Activated T-helper 17 cell treated with anti-CD3 and anti-CD28 coated beads, Interleukin-2, amount 50 U/mL, for 72 hours (primary cell): ENCODE measurements around the gene PRSS8. TPM values are rescaled to one million over a fixed set of nuclear protein-coding genes. Genes with fewer than 3 reads are reported as not detected.
"Not testable (repeated sequence)": the region's sequence is repeated elsewhere in the genome, so short reads cannot be mapped to it uniquely, and the experiment has no call there.

Experiments
- ATAC-seq: fragments of 150-1000 bp; cut with Tn5 transposase; replicated peaks from 2 replicates; pipeline ENCODE4 v1.10.0; 2021; ENCODE audit warnings: mild to moderate bottlenecking, moderate library complexity
- H3K27ac Mint-ChIP-seq: one replicate; pipeline ENCODE4 v1.8.0; 2022; ENCODE audit warnings: mixed read lengths
- H3K27me3 Mint-ChIP-seq: one replicate; pipeline ENCODE4 v1.8.0; 2022; ENCODE audit warnings: mixed read lengths
- H3K36me3 Mint-ChIP-seq: one replicate; pipeline ENCODE4 v1.8.0; 2022; ENCODE audit warnings: low read depth, mild to moderate bottlenecking, mixed read lengths
- H3K4me1 Mint-ChIP-seq: one replicate; pipeline ENCODE4 v1.8.0; 2022; ENCODE audit warnings: mixed read lengths
- H3K4me3 Mint-ChIP-seq: one replicate; pipeline ENCODE4 v1.8.0; 2022; ENCODE audit warnings: mild to moderate bottlenecking, mixed read lengths
- H3K9me3 Mint-ChIP-seq: one replicate; pipeline ENCODE4 v1.8.0; 2022; ENCODE audit warnings: mixed read lengths
- total RNA-seq, 2 donors: library from RNA; stranded (reverse); gene quantifications; one replicate each; pipeline ENCODE4 v1.2.3, GENCODE V29; 2022

Gene PRSS8
- total RNA-seq, 2 donors from 2014 or later, result not detected

DNA sequence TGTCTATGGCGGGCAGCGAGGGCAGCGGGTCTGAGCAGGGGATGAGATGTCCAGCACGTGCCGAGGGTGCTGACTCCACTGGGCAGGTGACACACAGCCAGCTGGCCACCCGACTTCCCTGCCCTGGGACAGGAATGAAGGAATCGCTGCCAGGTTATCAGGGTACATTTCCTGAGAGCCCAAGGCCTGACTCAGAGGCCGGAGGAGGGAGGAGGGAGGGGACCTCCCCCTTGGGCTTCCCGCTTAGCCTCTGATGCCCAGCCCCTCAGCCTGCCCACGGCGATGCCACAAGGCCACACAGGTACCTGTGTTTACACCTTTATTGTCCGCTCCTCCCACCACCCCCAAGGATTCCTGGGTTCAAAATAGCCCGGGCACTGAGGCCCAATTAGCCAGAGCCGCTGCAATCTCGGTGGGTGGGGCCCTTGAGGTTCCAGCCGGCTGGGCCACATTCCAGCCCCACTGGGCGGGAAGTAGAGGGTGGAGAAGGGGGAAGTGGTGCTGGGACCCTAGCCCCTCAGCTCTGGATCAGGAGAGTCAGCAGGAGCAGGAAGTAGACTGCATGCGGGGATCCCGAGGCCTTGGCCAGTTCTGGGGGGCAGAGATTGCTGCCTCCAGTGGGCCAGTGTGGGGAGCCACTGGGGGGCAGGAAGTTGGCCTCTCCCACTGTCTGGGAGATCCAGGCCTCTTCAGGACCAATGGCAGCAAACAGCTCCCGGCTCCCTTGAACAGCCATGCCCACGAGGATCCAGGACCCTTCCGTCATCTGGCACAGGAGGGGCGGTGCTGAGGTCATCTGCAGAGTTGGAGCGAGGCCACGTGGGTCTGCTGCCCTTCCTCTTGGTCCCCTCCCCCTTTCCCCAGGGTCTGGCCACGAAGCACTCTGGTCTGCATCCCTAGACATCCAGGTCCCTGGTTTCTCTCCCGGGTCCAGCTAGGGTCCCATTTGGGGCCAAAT lies 3.4 kb upstream of the PRSS8 start:
- peak overlapping the region; percentile 63 for H3K27ac Mint-ChIP-seq
- H3K9me3 Mint-ChIP-seq, result no peaks in the 10 kb centered on the region
- no peaks in the 10 kb centered on the region for H3K27me3 Mint-ChIP-seq
- no peak for ATAC-seq
- H3K4me3 Mint-ChIP-seq, result no peak overlapping the region
- H3K4me1 Mint-ChIP-seq, result peaks cover 9% of the 10 kb centered on the region
- H3K36me3 Mint-ChIP-seq, result no peaks in the 10 kb centered on the region

DNA sequence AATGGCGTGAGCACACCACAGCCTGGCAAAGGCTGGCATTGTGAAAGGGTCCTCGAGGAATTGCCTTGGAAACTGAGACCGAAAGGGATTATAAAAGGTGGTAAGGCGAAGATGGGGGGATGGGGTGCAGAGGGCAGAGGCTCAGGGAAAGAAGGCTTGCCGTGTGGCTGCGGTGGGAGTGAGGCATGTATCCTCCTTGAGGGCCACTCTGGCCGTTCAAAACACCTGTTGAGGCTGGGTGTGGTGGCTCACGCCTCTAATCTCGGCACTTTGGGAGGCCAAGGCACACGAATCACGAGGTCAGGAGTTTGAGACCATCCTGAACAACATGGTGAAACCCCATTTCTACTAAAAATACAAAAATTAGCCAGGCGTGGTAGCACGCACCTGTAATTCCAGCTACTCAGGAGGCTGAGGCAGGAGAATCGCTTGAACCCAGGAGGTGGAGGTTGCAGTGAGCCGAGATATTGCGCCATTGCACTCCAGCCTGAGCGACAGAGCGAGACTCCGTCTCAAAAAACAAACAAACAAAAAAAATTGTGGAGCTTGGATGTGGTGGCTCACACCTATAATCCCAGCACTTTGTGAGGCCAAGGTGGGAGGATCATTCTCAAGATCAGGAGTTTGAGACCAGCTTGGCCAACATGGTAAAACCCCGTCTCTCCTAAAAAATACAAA lies 1.4 kb upstream of the PRSS8 start:
- H3K4me3 Mint-ChIP-seq, H3K4me1 Mint-ChIP-seq, ATAC-seq, H3K9me3 Mint-ChIP-seq, H3K27ac Mint-ChIP-seq, H3K27me3 Mint-ChIP-seq, H3K36me3 Mint-ChIP-seq: not testable (repeated sequence)

DNA sequence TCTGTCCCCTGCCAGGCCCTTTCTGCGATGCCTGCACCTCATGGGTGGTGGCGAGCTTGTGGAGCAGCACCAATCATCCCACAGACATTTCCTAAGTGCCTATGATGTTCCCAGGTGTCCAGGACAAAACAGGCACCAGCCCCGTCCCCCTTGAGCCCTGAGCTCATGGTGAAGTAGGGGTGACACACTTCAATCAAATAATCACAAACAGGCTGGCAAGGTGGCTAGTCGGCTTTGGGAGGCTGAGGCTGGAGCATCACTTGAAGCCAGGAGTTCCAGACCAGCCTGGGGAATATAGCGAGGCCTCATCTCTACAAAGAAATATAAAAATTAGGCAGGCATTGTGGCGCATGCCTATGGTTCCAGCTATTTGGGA lies 748 bp upstream of the PRSS8 start:
- no peaks in the 10 kb centered on the region for H3K27me3 Mint-ChIP-seq
- H3K4me1 Mint-ChIP-seq, result peaks cover 3% of the 10 kb centered on the region
- no peak overlapping the region for H3K4me3 Mint-ChIP-seq
- H3K36me3 Mint-ChIP-seq, result peaks cover 3% of the 10 kb centered on the region
- H3K27ac Mint-ChIP-seq, result no peak overlapping the region
- H3K9me3 Mint-ChIP-seq, result no peaks in the 10 kb centered on the region
- no peak for ATAC-seq

DNA sequence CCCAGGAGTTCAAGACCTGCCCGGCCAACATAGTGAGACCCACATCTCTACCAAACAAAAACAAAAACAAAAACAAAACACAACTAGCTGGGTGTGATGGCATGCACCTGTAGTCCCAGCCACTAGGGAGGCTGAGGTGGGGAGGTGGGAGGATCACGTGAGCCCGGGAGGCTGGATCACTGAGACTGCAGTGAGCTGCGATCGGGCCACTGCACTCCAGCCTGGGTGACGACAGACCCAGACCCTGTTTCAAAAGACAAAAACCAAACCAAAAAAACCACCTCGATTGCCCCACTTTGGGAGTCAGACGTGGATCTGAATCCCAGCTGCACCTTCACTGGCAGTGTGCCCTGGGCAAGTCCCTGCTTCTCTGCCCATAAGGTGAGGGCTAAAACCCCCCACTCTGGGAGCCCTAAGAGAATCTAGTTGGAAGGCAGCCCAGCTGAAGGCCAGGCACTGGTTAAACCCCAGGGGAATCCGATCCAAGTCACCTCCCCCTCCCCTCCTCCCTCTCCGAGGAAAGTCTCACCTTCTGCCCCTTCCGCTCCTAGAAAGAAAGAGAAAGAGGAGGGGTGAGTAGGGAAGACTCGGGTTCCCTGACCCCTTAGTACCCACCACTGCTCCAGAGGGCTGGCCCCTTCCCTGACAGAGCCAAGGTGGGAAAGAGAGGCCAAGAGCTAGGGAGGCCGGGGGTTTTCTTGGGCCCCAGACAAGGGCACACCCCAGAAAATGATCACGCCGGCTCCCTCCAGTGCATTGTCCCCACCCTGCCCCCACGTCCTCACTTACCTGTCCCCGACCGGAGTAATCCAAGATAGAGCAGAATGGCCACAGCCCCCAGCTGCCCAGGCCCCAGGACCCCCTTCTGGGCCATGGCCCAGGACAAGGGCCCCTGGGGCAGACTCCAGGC lies 647 bp downstream of the PRSS8 start:
- no peak overlapping the region for H3K4me3 Mint-ChIP-seq
- no peak for ATAC-seq
- no peaks in the 10 kb centered on the region for H3K9me3 Mint-ChIP-seq
- peaks cover 13% of the 10 kb centered on the region for H3K36me3 Mint-ChIP-seq
- H3K4me1 Mint-ChIP-seq, result peaks cover 3% of the 10 kb centered on the region
- H3K27me3 Mint-ChIP-seq, result no peaks in the 10 kb centered on the region
- H3K27ac Mint-ChIP-seq, result no peak overlapping the region

DNA sequence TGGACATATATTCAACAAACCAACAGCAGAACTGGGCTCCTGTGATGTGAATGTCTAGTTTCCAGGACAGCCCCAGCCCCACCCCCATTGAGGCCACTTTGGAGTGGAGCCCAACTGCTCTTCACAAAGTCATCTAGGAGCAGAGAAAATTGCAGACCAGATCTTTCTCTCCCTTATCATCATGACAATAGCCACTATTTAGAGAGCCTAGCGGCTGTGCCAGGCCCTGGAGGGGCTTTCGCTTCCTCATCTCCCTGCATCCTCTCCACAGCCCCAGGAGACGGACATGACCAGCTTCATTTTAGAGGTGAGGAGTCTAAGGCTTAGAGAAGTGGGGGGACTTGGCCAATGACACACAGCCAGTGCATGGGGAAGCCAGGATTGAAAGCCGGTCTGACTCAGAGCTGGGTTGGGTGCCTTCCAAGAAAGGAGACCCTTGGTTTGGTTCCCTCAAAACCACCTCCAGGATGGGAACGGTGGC lies 1.4 kb downstream of the PRSS8 start:
- Mint-ChIP-seq H3K27ac (peak overlapping the region; percentile 18), H3K9me3 (no peaks in the 10 kb centered on the region), H3K27me3 (no peaks in the 10 kb centered on the region), H3K4me1 (peaks cover 3% of the 10 kb centered on the region), H3K36me3 (peaks cover 13% of the 10 kb centered on the region), H3K4me3 (no peak overlapping the region)
- ATAC-seq, result no peak

DNA sequence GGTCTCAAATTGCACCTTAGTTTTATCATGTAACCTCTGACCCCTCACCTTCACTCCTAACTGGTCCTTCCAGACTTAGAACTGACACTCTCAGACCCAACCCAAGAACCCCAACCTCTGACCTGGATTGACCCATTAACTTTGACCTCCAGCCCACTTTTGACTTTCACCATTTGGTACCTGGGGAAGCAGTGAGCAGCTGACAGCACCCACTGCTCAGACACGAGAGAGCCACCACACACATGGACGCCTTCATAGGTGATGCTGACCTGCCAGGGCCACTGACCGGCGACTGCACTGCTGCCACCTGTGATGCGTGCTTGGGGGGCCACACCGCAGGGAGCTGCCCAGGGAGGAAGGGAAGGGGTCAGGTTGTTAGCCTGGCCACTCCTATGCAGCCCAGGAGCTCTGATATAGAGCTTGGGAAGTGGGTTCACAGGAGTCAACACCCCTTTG lies 2.5 kb downstream of the PRSS8 start:
- no peaks in the 10 kb centered on the region for H3K9me3 Mint-ChIP-seq
- no peaks in the 10 kb centered on the region for H3K27me3 Mint-ChIP-seq
- peaks cover under 1% of the 10 kb centered on the region for H3K4me1 Mint-ChIP-seq
- H3K4me3 Mint-ChIP-seq, result no peak overlapping the region
- H3K27ac Mint-ChIP-seq, result peak overlapping the region; percentile 18
- ATAC-seq, result no peak
- peaks cover 13% of the 10 kb centered on the region for H3K36me3 Mint-ChIP-seq

DNA sequence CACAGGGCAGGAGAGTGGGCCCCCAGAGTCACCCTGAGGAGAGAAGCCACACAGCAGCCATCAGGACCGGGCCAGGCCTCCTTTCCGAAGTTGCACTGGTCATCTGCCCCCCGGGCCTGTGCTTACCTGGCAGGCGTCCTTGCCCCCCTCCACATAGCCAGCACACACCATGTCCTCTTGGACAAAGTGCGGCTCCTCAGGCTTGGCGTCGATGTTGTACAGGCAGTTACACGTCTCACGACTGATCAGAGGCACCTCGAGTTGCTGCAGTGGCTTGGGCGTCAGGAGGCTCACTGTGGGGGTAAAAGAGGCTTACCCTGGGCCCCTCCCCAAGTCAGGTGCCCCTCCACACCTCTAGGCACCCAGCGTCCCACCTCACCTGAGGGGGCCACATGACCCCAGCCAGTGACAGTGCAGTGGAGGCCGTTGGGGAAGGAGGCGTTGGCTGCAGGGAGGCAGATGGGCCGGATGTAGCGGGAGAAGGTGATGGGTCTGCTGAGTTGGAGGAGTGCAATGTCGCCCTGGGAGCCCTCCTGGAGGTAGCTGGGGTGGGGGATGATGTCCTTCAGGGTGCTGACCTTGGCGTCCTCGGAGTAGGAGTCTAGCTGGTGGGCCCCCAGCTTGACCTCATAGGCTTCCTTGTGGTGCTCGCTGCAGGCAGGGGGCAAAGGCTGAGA lies 3.1 kb downstream of the PRSS8 start:
- Mint-ChIP-seq H3K36me3 (peaks cover 19% of the 10 kb centered on the region), H3K4me3 (no peak overlapping the region), H3K4me1 (no peaks in the 10 kb centered on the region), H3K27ac (no peak overlapping the region), H3K9me3 (no peaks in the 10 kb centered on the region), H3K27me3 (no peaks in the 10 kb centered on the region)
- ATAC-seq, result no peak

DNA sequence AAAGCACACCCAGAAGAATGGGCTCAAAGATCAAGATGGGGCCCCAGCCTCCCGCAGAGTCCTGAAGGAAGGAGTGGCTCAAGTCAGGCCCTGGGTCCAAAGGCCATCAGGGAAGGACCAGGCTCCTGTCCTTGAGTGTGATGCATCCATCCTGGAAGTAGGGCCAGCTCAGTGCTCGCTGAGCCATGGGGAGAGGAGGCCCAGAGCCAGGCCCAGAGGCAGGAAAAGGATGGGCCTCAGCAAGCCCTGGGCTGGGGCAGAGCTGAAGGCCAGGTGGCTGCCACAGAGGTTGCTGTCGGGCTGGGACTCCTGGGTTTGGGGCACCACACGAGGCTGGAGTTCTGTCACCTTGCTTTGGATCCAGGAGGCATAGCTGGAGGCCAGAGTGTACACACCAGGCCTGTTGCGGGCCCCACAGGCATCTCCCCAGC lies 3.7 kb downstream of the PRSS8 start:
- Mint-ChIP-seq H3K27me3 (no peaks in the 10 kb centered on the region), H3K36me3 (peaks cover 22% of the 10 kb centered on the region), H3K4me1 (no peaks in the 10 kb centered on the region), H3K27ac (no peak overlapping the region), H3K9me3 (no peaks in the 10 kb centered on the region), H3K4me3 (no peak overlapping the region)
- no peak for ATAC-seq

DNA sequence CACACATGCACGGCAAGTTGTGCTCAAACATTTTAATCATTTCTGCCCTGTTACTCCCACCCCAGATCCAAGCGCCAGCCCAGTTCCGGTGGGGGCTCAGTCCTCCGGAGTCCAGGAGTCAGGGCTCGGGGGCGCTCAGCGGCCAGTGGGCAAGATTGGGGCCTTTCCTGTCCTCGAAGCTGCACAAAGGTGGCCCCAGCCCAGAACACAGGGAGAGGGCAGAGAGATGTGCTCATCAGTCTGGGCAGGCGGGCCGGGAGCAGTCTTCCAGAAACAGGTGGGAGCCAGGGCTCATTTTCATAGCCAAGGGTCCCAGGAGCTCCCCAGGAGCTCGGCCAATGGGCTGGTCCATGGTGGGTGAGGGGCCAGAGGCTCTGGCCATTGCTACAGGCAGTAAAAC lies 4.1 kb downstream of the PRSS8 start:
- no peaks in the 10 kb centered on the region for H3K4me1 Mint-ChIP-seq
- H3K4me3 Mint-ChIP-seq, result no peak overlapping the region
- no peak for ATAC-seq
- H3K27ac Mint-ChIP-seq, result no peak overlapping the region
- no peaks in the 10 kb centered on the region for H3K27me3 Mint-ChIP-seq
- no peaks in the 10 kb centered on the region for H3K9me3 Mint-ChIP-seq
- peaks cover 23% of the 10 kb centered on the region for H3K36me3 Mint-ChIP-seq

DNA sequence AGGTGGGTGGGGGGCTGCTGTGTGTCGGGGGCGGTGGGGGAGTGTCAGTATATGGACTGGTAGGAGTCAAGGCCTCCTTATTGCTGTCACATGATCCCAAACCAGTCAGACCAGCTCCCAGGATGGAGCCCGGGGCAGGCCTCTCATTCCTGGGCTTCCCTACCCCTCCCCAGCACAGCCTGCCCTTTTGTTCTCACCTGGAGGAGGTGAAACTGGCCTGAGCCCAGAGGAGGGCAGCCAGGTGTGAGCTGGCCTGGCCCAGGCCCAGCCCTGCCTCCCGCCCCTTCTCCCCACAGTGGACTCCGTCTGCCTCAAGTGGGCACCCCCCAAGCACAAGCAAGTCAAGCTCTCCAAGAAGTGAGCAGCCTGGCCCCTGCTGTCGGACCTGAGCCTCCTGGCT lies 4.6 kb downstream of the PRSS8 start:
- Mint-ChIP-seq H3K27me3 (no peaks in the 10 kb centered on the region), H3K9me3 (no peaks in the 10 kb centered on the region), H3K27ac (no peak overlapping the region), H3K36me3 (peaks cover 28% of the 10 kb centered on the region), H3K4me1 (peaks cover 5% of the 10 kb centered on the region), H3K4me3 (no peak overlapping the region)
- ATAC-seq, result no peak

DNA sequence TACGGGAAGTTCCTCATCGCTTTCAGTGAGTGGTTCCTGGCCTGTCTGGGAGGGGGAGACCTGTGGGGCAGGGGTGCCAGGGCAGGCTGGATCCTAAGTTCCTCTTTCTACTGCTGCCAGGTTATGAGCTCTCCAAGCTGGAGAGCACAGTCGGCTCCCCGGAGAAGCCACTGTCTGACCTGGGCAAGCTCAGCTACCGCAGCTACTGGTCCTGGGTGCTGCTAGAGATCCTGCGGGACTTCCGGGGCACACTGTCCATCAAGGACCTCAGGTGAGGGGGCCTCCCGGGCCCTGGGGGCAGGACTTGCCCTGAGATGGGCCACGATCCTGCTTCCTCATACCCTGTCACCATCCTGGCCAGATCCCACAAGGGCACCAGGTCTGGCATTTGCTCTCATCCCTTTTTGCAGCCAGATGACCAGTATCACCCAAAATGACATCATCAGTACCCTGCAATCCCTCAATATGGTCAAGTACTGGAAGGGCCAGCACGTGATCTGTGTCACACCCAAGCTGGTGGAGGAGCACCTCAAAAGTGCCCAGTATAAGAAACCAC lies 5.1 kb downstream of the PRSS8 start:
- peaks cover 7% of the 10 kb centered on the region for H3K4me1 Mint-ChIP-seq
- H3K27ac Mint-ChIP-seq, result no peak overlapping the region
- H3K4me3 Mint-ChIP-seq, result no peak overlapping the region
- no peak for ATAC-seq
- H3K9me3 Mint-ChIP-seq, result no peaks in the 10 kb centered on the region
- H3K27me3 Mint-ChIP-seq, result no peaks in the 10 kb centered on the region
- H3K36me3 Mint-ChIP-seq, result peaks cover 32% of the 10 kb centered on the region

DNA sequence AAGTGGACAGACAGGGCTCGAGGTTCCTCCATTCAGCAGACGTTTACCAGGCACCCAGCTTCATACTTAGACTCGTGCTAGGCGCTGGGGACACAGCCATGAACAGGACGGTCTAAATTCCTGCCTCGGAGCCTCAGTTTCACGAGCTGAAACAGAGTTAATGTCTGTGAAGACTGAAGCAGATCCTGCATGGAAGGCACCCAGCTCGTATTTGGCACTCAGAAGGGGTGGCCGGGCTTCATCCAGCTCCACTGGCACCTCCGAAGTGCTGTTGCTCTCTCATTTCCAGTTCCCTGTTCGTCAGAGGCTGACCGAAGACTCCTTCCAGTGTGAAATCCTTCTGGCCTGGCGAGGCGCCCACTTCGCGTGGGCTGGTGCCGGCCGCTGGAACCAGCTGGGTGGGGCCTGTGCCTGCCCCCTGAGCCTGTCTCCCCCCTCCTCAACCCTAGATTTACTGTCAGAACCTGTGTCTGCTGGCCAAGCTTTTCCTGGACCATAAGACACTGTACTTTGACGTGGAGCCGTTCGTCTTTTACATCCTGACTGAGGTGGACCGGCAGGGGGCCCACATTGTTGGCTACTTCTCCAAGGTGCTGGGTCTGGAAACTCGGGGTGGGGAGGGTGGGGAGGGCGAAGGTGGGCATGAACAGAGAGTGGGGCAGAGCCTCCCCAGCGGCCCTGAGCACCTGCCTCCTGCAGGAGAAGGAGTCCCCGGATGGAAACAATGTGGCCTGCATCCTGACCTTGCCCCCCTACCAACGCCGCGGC lies 5.8 kb downstream of the PRSS8 start:
- no peak for ATAC-seq
- no peaks in the 10 kb centered on the region for H3K27me3 Mint-ChIP-seq
- no peak overlapping the region for H3K4me3 Mint-ChIP-seq
- peaks cover 32% of the 10 kb centered on the region for H3K36me3 Mint-ChIP-seq
- no peak overlapping the region for H3K27ac Mint-ChIP-seq
- peaks cover 7% of the 10 kb centered on the region for H3K4me1 Mint-ChIP-seq
- no peaks in the 10 kb centered on the region for H3K9me3 Mint-ChIP-seq
